ENCODE data around the gene EPN2.

DNA sequence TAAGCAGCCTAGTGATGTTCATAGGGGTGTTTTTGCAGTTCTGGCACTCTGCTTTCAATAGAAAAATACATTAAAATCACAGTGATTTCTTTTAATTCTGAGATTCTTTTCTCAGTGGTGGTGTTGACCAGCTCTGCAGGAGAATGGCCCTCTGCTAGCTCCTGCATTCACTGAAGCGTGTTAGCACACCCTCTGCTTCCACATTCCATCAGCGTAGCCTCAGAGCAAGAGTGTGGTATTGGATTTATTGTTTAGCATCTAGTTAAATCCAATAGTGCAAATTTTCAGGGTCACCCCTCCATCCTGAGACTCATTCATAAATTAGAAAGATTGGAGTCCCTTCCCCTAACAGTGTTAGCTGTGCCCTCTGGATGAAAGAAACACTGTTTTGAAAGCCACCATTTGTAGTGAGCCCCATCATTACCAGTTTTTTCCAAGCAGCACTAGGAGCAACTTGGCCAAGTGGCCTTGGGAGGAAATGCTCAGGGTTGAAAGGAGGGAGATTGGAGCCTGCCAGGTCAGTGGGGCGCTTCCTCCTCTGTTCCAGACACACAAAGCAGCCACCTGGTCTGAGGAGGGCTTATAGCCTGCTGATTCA is 79.7 kb downstream of the EPN2 start:
- TF ChIP-seq NFRKB (IDR thresholded peaks at IDR 0.05): no peak
- no peak for TF ChIP-seq FOXM1 (IDR thresholded peaks at IDR 0.05; ENCODE audit: borderline replicate concordance)
- TF ChIP-seq ZNF384 (IDR thresholded peaks at IDR 0.05): no peak
- TF ChIP-seq SP1 (IDR thresholded peaks at IDR 0.05): no peak
- no peak for TF ChIP-seq HDGF (IDR thresholded peaks at IDR 0.05; ENCODE audit: borderline replicate concordance)
- TF ChIP-seq, protein P1, sequence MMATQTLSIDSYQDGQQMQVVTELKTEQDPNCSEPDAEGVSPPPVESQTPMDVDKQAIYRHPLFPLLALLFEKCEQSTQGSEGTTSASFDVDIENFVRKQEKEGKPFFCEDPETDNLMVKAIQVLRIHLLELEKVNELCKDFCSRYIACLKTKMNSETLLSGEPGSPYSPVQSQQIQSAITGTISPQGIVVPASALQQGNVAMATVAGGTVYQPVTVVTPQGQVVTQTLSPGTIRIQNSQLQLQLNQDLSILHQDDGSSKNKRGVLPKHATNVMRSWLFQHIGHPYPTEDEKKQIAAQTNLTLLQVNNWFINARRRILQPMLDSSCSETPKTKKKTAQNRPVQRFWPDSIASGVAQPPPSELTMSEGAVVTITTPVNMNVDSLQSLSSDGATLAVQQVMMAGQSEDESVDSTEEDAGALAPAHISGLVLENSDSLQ (IDR thresholded peaks at IDR 0.05): no peak
- TF ChIP-seq TARDBP (IDR thresholded peaks at IDR 0.05): no peak
- TF ChIP-seq SUZ12 (IDR thresholded peaks at IDR 0.05): no peak
- TF ChIP-seq ARNT (IDR thresholded peaks at IDR 0.05): no peak
